Stimulated activated CD8-positive, alpha-beta memory T cell treated with anti-CD3 and anti-CD28 coated beads, Interleukin-7, amount 100 ng/mL, for 4 hours (primary cell): ENCODE data around the gene FDCSP.
"Not testable (repeated sequence)": the region's sequence is repeated elsewhere in the genome, so short reads cannot be mapped to it uniquely, and the experiment has no call there.

ENCODE experiments used
- DNase-seq, 2 donors: peaks; one replicate each; pipeline ENCODE4 v3.0.0-alpha.2; 2020; ENCODE audit warnings: low read depth in 2 of 2

Gene FDCSP

DNA sequence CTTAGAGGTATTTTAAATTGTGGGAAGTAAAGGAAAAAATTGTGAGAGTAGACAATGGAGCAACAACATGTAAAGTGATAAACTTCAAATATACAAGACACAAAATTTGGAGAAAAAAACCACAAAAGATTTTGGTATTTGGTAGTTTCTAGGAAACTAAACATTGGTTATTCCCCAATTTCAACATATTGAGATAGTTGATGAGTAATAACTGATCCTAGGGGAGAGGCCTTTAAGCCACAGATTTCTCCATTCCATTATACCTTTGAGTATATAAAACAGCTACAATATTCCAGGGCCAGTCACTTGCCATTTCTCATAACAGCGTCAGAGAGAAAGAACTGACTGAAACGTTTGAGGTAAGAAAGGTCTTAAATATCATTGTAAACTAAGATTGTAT, at the start of gene FDCSP:
TSS of gene FDCSP (plus strand) at position 301 of the 400 bp plus-strand sequence. CDS start 5,071 bp downstream, outside the sequence.
- no peak for DNase-seq

GRCh38 chr4:70177090-70177489, 48.8 kb upstream of the FDCSP start:
- DNase-seq = no peak

- no peak for DNase-seq
Measured at GRCh38 chr4:70178075-70178660, 47.8 kb upstream of the FDCSP start.

DNA sequence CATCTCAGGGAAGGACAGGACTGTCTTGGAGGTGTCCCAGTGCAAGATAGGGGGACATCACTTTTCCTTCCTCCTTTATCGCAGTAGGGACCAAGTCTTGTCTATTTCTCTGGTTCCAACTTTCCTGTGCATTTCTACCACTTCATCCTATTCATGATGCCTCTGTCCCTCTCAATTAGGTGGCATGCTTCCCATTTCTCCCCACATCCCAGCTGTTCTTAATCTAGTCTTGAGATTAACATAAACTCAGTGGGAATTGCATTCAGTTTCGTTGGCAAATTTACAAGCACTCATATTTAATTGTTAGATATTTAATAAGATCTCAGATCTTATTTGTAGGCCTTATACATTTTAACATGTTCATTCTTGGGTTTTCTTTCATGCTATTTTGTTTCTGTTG, 46.1 kb upstream of the FDCSP start:
- no peak for DNase-seq

DNA sequence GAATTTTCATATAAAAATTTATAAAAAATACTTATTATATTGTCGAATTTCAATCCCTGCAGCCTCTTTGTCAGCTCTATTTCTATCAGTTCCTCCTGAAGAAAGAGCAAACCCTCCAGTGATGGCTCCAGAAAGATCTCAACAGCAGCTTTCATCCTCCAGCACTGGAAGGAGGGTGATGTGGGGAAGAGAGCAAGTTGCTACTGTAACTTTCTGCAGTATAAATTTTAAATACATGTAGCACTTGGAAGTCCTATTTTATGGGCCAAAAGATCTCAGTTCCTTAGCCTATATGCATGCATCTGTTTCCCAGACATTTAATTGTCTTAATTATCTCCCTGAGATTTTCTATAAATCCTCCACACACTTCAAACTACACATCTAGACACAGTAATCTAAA, 44.1 kb upstream of the FDCSP start:
- DNase-seq = no peak

- no peak for DNase-seq
Measured at GRCh38 chr4:70182517-70183167, 43.3 kb upstream of the FDCSP start.

- no peak for DNase-seq
Measured at GRCh38 chr4:70183168-70183939, 42.6 kb upstream of the FDCSP start.

- no peak for DNase-seq
Measured at GRCh38 chr4:70183940-70184246, 42.0 kb upstream of the FDCSP start.

- DNase-seq = no peak
Measured at GRCh38 chr4:70187216-70187615, 38.7 kb upstream of the FDCSP start.

DNA sequence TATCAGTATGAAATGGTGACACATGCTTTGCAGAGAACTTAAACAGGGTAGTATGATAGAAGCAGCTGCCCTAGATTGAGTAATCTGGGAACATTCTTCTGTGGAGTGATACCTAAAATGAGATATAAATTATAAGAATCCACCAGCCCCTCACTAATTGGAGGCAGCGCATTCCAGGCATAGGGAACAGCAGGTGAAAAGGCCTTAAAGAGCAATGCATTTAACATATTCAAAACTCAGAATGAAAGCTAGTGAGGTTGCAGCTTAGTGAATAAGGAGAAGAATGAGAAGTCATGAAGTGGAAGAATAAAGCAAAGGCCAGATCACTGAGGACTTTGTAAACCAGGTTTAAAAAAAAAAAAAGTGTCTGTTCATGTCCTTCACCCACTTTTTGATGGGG, 35.3 kb upstream of the FDCSP start:
- DNase-seq = no peak

- DNase-seq = no peak
Measured at GRCh38 chr4:70191647-70192046, 34.3 kb upstream of the FDCSP start.

GRCh38 chr4:70192895-70193294, 33.0 kb upstream of the FDCSP start:
- DNase-seq = no peak

DNA sequence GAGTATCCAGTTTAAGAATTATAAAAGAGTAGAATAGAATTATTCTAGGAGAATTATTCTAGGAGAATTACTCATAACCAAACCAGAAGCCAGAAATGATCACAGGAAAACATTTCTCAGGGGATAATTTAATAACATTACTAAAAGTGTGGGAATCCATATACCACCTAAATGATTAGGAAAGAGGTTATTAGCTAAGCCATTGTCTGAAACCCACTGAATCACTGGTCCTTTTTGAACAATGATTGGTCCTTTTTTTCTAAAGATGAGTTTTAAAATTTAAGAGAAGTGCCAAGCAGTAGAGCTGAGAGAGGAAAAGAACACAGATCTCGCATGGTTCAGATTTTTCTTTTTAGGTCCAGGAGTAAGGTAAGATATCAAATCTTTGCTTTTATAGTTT, 30.5 kb upstream of the FDCSP start, which contains the start of gene ODAM:
TSS of gene ODAM (plus strand) at position 301 of the 400 bp plus-strand sequence. CDS start 819 bp downstream, outside the sequence.
- DNase-seq = no peak

- DNase-seq = no peak
Measured at GRCh38 chr4:70196857-70197256, 29.1 kb upstream of the FDCSP start.

GRCh38 chr4:70197842-70198241, 28.1 kb upstream of the FDCSP start:
- no peak for DNase-seq

- no peak for DNase-seq
Measured at GRCh38 chr4:70203601-70204000, 22.3 kb upstream of the FDCSP start.

GRCh38 chr4:70212752-70213151, 13.2 kb upstream of the FDCSP start:
- DNase-seq = not testable (repeated sequence)

GRCh38 chr4:70216109-70216508, 9.8 kb upstream of the FDCSP start:
- DNase-seq = not testable (repeated sequence)

DNA sequence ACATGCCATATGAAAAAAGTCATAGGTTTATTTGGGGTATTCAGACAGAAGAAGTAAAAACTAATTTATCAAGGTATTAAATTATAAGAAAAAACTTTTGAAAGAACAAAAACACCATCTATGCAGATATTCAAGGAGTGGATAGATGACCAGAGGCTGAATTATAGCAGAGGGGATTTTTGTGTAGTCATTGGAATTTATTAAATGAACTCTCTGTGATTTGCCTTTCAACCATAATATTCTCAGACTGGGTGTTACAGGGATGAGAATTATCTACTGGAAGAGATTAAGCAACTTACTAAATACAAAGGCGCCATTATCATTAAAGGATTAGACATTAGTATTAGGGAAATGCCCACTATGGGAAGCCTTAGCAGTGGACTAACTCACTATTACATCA, 9.4 kb upstream of the FDCSP start:
- DNase-seq = not testable (repeated sequence)

GRCh38 chr4:70221389-70221788, 4.5 kb upstream of the FDCSP start:
- not testable (repeated sequence) for DNase-seq

DNA sequence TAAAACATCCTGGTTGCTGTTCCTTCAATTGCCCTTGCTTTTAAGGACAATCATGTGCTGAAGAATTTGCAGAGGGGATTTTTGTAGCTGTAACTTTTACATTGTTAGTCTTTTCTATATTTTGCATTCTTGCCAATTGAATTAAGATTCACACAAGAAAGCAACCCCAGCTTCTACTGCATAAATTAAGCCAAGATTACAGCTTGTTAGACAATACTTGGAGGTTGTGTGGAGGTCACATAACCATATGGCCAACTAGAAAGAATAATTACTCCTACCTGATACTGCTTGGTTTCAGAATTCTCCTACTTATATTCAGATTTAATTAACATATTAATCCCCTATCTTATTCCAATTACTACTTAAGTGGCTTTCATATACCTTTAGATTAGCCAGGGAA, 4.1 kb upstream of the FDCSP start:
- not testable (repeated sequence) for DNase-seq

GRCh38 chr4:70236125-70236524, 10.2 kb downstream of the FDCSP start:
- no peak for DNase-seq
